IMR-90 (cell line): ENCODE measurements around the gene PSRC1. TPM values are rescaled to one million over a fixed set of nuclear protein-coding genes. Genes with fewer than 3 reads are reported as not detected.

Experiments used
- ATAC-seq: fragments of 200-7000 bp; cut with Tn5 transposase; 2 replicates; pipeline ENCODE4 v1.9.1; 2020; ENCODE audit warnings: low read depth, mild to moderate bottlenecking, moderate library complexity
- BruUV-seq: library from RNA; stranded (reverse); fragments of 400-500 nt; replicated peaks from 2 replicates; lab custom pipeline; 2021; lab: Mats Ljungman, UMichigan
- CTCF ChIA-PET: fragments of 300-600 bp; formaldehyde crosslinking; extraction: SDS; loops from one replicate; lab custom pipeline; 2021; ENCODE audit warnings: antibody characterized with exemption; lab: Yijun Ruan, JAX
- POLR2A ChIA-PET: fragments of 300-600 bp; sonication (Branson Sonifier 250); formaldehyde crosslinking; loops from one replicate; lab custom pipeline; 2022; ENCODE audit warnings: antibody characterized with exemption; ENCODE audit not compliant: unreplicated experiment; lab: Charles Lee
- DNase-seq: peaks from one replicate; pipeline ENCODE4 v3.0.0; 2013
- H2AFZ ChIP-seq: replicated peaks from 2 replicates; pipeline ENCODE3; 2013; ENCODE audit warnings: low read length, mild to moderate bottlenecking; ENCODE audit not compliant: poor library complexity
- H2AK5ac ChIP-seq: 2 replicates; pipeline ENCODE4 v1.6.1; 2013; ENCODE audit warnings: low read depth, low read length, inconsistent platforms
- H2AK9ac ChIP-seq: replicated peaks from 2 replicates; pipeline ENCODE3; 2013; ENCODE audit warnings: mild to moderate bottlenecking, low read depth, low read length, moderate library complexity; ENCODE audit not compliant: poor library complexity
- H2BK120ac ChIP-seq: 2 replicates; pipeline ENCODE4 v1.6.1; 2013; ENCODE audit warnings: low read depth, low read length, inconsistent platforms
- H2BK15ac ChIP-seq: 3 replicates; pipeline ENCODE4 v1.6.1; 2013; ENCODE audit warnings: low read depth, low read length, inconsistent platforms
- H2BK20ac ChIP-seq: 2 replicates; pipeline ENCODE4 v1.6.1; 2013; ENCODE audit warnings: low read depth, mild to moderate bottlenecking, inconsistent platforms, low read length, moderate library complexity
- H2BK5ac ChIP-seq: 2 replicates; pipeline ENCODE4 v1.6.1; 2013; ENCODE audit warnings: mild to moderate bottlenecking, low read depth, low read length, inconsistent platforms; ENCODE audit not compliant: poor library complexity, severe bottlenecking
- H3K14ac ChIP-seq: replicated peaks from 2 replicates; pipeline ENCODE4 v1.6.1; 2013; ENCODE audit warnings: low read depth, low read length, inconsistent platforms
- H3K18ac ChIP-seq: 2 replicates; pipeline ENCODE4 v1.6.1; 2013; ENCODE audit warnings: low read depth, low read length, control low read depth
- H3K23ac ChIP-seq: 2 replicates; pipeline ENCODE4 v1.6.1; 2013; ENCODE audit warnings: low read depth, low read length, inconsistent platforms
- H3K27ac ChIP-seq: 2 replicates; pipeline ENCODE4 v1.5.1; 2013; ENCODE audit warnings: mild to moderate bottlenecking, control low read depth, low read length; ENCODE audit not compliant: insufficient read depth
- H3K27me3 ChIP-seq: 2 replicates; pipeline ENCODE4 v1.6.1; 2013; ENCODE audit warnings: low read length; ENCODE audit not compliant: control insufficient read depth, insufficient read depth
- H3K36me3 ChIP-seq: 2 replicates; pipeline ENCODE4 v1.6.1; 2013; ENCODE audit warnings: low read length, mixed read lengths; ENCODE audit not compliant: control insufficient read depth, insufficient read depth
- H3K4ac ChIP-seq: 2 replicates; pipeline ENCODE4 v1.6.1; 2013; ENCODE audit warnings: low read depth, low read length, inconsistent platforms
- H3K4me1 ChIP-seq: 2 replicates; pipeline ENCODE4 v1.6.1; 2013; ENCODE audit warnings: low read length, mixed read lengths; ENCODE audit not compliant: control insufficient read depth, insufficient read depth
- H3K4me2 ChIP-seq: 2 replicates; pipeline ENCODE4 v1.6.1; 2013; ENCODE audit warnings: low read depth, mild to moderate bottlenecking, control low read depth, low read length, moderate library complexity
- H3K4me3 ChIP-seq: 2 replicates; pipeline ENCODE4 v1.5.1; 2013; ENCODE audit warnings: low read depth, mild to moderate bottlenecking, control low read depth, low read length, moderate library complexity; ENCODE audit not compliant: insufficient read depth
- H3K56ac ChIP-seq: 2 replicates; pipeline ENCODE4 v1.6.1; 2013; ENCODE audit warnings: low read length, inconsistent platforms; ENCODE audit not compliant: insufficient read depth; ENCODE audit errors: extremely low read depth
- H3K79me1 ChIP-seq, 2 experiments: 2 replicates each; pipeline ENCODE4 v1.6.1; 2013; ENCODE audit warnings: low read length in 2 of 2, inconsistent platforms in 1 of 2, low read depth in 1 of 2
- H3K9ac ChIP-seq: 2 replicates; pipeline ENCODE4 v1.6.1; 2013; ENCODE audit warnings: low read depth, low read length, control low read depth
- H3K9me1 ChIP-seq: 2 replicates; pipeline ENCODE4 v1.6.1; 2013; ENCODE audit warnings: low read length, inconsistent platforms; ENCODE audit not compliant: insufficient read depth
- H3K9me3 ChIP-seq: 2 replicates; pipeline ENCODE4 v1.6.1; 2013; ENCODE audit warnings: low read length; ENCODE audit not compliant: control insufficient read depth, insufficient read depth
- H4K20me1 ChIP-seq: 2 replicates; pipeline ENCODE4 v1.6.1; 2013; ENCODE audit warnings: low read length, inconsistent platforms; ENCODE audit not compliant: insufficient read depth
- H4K5ac ChIP-seq: 2 replicates; pipeline ENCODE4 v1.6.1; 2013; ENCODE audit warnings: mild to moderate bottlenecking, low read depth, low read length, control low read depth
- H4K8ac ChIP-seq, 2 experiments: 2 replicates each; pipeline ENCODE4 v1.6.1; 2013; ENCODE audit warnings: low read depth in 2 of 2, low read length in 2 of 2, control low read depth in 1 of 2, inconsistent platforms in 1 of 2
- H4K91ac ChIP-seq: 2 replicates; pipeline ENCODE4 v1.6.1; 2013; ENCODE audit warnings: low read depth, low read length, inconsistent platforms; ENCODE audit not compliant: insufficient read depth
- BHLHE40 ChIP-seq: fragments of 150-350 bp; IDR thresholded peaks from 2 replicates; pipeline ENCODE4 v1.6.1; 2016; ENCODE audit warnings: mild to moderate bottlenecking, low read depth, low read length
- CEBPB ChIP-seq: IDR thresholded peaks from 2 replicates; pipeline ENCODE4 v1.6.1; 2012; ENCODE audit warnings: low read depth, low read length, improper control_type of control experiment
- FOS ChIP-seq: fragments of 150-350 bp; IDR thresholded peaks from 2 replicates; pipeline ENCODE4 v1.6.1; 2016; ENCODE audit warnings: low read depth, low read length
- MAZ ChIP-seq: IDR thresholded peaks from 2 replicates; pipeline ENCODE4 v1.6.1; 2012; ENCODE audit warnings: low read depth, mild to moderate bottlenecking, low read length, improper control_type of control experiment, moderate library complexity, borderline replicate concordance
- WGBS, 2 experiments: methylation state at CpG; one replicate each; pipeline versions ENCODE4 v1.1.5 to v1.1.7; 2013; ENCODE audit warnings: missing lambda C conversion rate in 2 of 2; ENCODE audit not compliant: insufficient read length in 1 of 2; ENCODE audit errors: extremely low coverage in 2 of 2; 5-methylcytosine and 5-hydroxymethylcytosine counted together
- dilution Hi-C: fragments of 300-500 bp; cut with HindIII; formaldehyde crosslinking; loops from one replicate; pipeline ENCODE4 v1.14.3; 2018; ENCODE audit warnings: low sequenced_read_pairs; ENCODE audit not compliant: unreplicated experiment
- in situ Hi-C: fragments of 300-500 bp; cut with MboI; formaldehyde crosslinking; loops from 3 replicates; pipeline ENCODE4 v1.14.3; 2019; ENCODE audit warnings: low sequenced_read_pairs, inconsistent platforms, mixed read lengths
- intact Hi-C: fragments of 100-400 bp; cut with micrococcal nuclease; formaldehyde crosslinking; loops from 2 replicates; pipeline ENCODE4 v1.10.0; 2022
- polyA plus RNA-seq, 3 experiments: library from polyadenylated mRNA; depleted of rRNA; stranded (reverse); fragments of >200 nt; gene quantifications; 2 replicates each; pipeline ENCODE4 v1.2.3, GENCODE V29; 2012; ENCODE audit warnings: low replicate concordance in 1 of 3
- total RNA-seq: library from RNA; depleted of rRNA; stranded (reverse); fragments of >200 nt; gene quantifications from 2 replicates; pipeline ENCODE4 v1.2.3, GENCODE V29; 2012

Gene PSRC1
- total and polyA plus RNA-seq, 2 of the 4 experiments (the other 2 are of a cell fraction) = 34.6 to 40.3 TPM

DNA sequence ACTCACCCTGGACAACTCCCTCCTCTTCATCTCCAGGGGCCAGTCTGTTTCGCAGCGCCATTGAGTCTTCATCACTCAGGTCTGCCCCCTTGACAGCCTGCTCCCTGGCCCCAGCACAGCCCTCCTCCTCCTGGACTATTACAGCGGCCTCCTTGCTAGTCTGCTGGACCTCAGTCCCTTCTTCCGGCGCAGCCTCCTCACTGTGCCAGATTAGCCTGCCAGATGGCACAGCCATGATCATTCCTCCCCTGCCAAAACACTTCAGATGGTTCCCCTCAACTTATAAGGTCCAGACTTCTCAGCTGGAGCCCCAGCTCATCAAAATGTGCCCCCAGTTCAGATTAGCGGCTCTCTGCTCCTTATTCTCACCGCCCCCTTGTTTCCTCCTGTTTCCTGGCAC is 40.6 kb downstream of the PSRC1 start:
- dilution Hi-C loops (no loop called here), intact Hi-C loops (no loop called here), in situ Hi-C loops (no loop called here)
- Histone ChIP-seq H2AK9ac (peak overlapping the region; percentile 25), H3K79me1 (peaks cover 0 to 17% of the 10 kb centered on the region in 2 experiments; a peak in 2 of 4 replicates), H3K4me1 (peaks cover 11% of the 10 kb centered on the region), H3K9me3 (no peaks in the 10 kb centered on the region), H3K4me3 (no peak overlapping the region), H2BK20ac (no peak overlapping the region), H4K20me1 (peaks cover 22% of the 10 kb centered on the region), H3K14ac (no peak overlapping the region), H3K23ac (no peak overlapping the region), H4K5ac (no peak overlapping the region), H3K27me3 (no peaks in the 10 kb centered on the region), H2BK15ac (no peak overlapping the region), H3K18ac (no peak overlapping the region), H2AFZ (peak overlapping the region; percentile 29), H2BK120ac (no peak overlapping the region), H3K4me2 (no peak overlapping the region), H2BK5ac (no peak overlapping the region), H2AK5ac (peak overlapping the region; percentile 20; the same call in 1 of the 2 replicates), H4K8ac (no peak overlapping the region), H3K9ac (no peak overlapping the region), H4K91ac (no peak overlapping the region), H3K27ac (no peak overlapping the region), H3K36me3 (peaks cover 17% of the 10 kb centered on the region), H3K56ac (no peak overlapping the region), H3K9me1 (peaks cover 14% of the 10 kb centered on the region), H3K4ac (no peak overlapping the region)
- no peak for DNase-seq
- CTCF ChIA-PET = no interaction called here
- BruUV-seq = no TSS peak
- no peak for ATAC-seq
- no peak for TF ChIP-seq FOS
- no peak for TF ChIP-seq CEBPB
- TF ChIP-seq MAZ = no peak
- TF ChIP-seq BHLHE40 = no peak
- POLR2A ChIA-PET = no interaction called here
- WGBS, 2 experiments = 37% methylated on average over 4 of the region's 7 CpGs; no CpG with 5 or more reads in 1 of the 2 experiments
